GM10266 (cell line): ENCODE measurements around the gene CIPC.

Experiments
- DNase-seq: peaks from one replicate; pipeline ENCODE4 v3.0.0; 2012; ENCODE audit errors: extremely low spot score
- CTCF ChIP-seq: IDR thresholded peaks from 2 replicates; pipeline ENCODE4 v1.5.1; 2012; ENCODE audit warnings: mild to moderate bottlenecking, low read depth; ENCODE audit not compliant: control insufficient read depth, insufficient read depth; ENCODE audit errors: missing control alignments

The CIPC gene

GRCh38 chr14:77074969-77075368 lies 23.1 kb upstream of the CIPC start:
- TF ChIP-seq CTCF: no peak
- DNase-seq: no peak

- DNase-seq: no peak
- no peak for TF ChIP-seq CTCF
Observed at GRCh38 chr14:77076113-77076631, 21.9 kb upstream of the CIPC start.

GRCh38 chr14:77077040-77077439 lies 21.0 kb upstream of the CIPC start:
- no peak for DNase-seq
- TF ChIP-seq CTCF: no peak

GRCh38 chr14:77082356-77082755 lies 15.7 kb upstream of the CIPC start:
- no peak for TF ChIP-seq CTCF
- no peak for DNase-seq

GRCh38 chr14:77083082-77083481 lies 15.0 kb upstream of the CIPC start:
- TF ChIP-seq CTCF: no peak
- DNase-seq: no peak

- TF ChIP-seq CTCF: no peak
- no peak for DNase-seq
Observed at GRCh38 chr14:77084985-77085384, 13.1 kb upstream of the CIPC start.

- no peak for DNase-seq
- TF ChIP-seq CTCF: no peak
Observed at GRCh38 chr14:77085538-77085937, 12.5 kb upstream of the CIPC start.
